HepG2 (cell line): ENCODE measurements around the gene ANKRD13D. TPM values are rescaled to one million over a fixed set of nuclear protein-coding genes. Genes with fewer than 3 reads are reported as not detected.

ENCODE experiments used
- ATAC-seq: fragments of 200-7000 bp; cut with Tn5 transposase; 3 replicates; pipeline ENCODE4 v1.9.1; 2020; ENCODE audit warnings: mild to moderate bottlenecking, moderate library complexity
- BruUV-seq: library from RNA; stranded (reverse); fragments of 400-500 nt; replicated peaks from 2 replicates; lab custom pipeline; 2021; lab: Mats Ljungman, UMichigan
- CTCF ChIA-PET: fragments of 300-600 bp; formaldehyde crosslinking; extraction: SDS; loops from one replicate; lab custom pipeline; 2021; ENCODE audit warnings: low total read pairs, inconsistent platforms, low intra/inter-chr PET ratio; lab: Yijun Ruan, JAX
- POLR2A ChIA-PET: fragments of 350-600 bp; sonication (Branson Sonifier 250); formaldehyde crosslinking; loops from one replicate; lab custom pipeline; 2020; ENCODE audit warnings: antibody characterized with exemption, inconsistent platforms; lab: Yijun Ruan, JAX
- DNase-seq: peaks from one replicate; pipeline ENCODE4 v3.0.0-alpha.2; 2015; ENCODE audit warnings: low spot score
- FAIRE-seq: peaks from 3 replicates; lab custom pipeline; 2011; peaks lifted over from hg19 to GRCh38; lab: Jason Lieb, UNC
- H2AFZ ChIP-seq: one replicate; pipeline ENCODE4 v1.6.1; 2011; ENCODE audit warnings: low read length, inconsistent platforms
- H3K27ac ChIP-seq: fragments of 300-600 bp; 3 replicates; pipeline ENCODE4 v1.8.0; 2011; ENCODE audit warnings: mixed run types, mild to moderate bottlenecking, mixed read lengths, low read length, inconsistent platforms; ENCODE audit not compliant: insufficient read depth; ENCODE audit errors: extremely low read length
- H3K27me3 ChIP-seq, 2 experiments: fragments of 200-600 bp in 1 of 2; 2 replicates in 1 of 2; 3 replicates in 1 of 2; pipeline versions ENCODE4 v1.6.0 to v1.8.0; 2011; ENCODE audit warnings: low read length in 2 of 2, mild to moderate bottlenecking in 2 of 2, moderate library complexity in 2 of 2, inconsistent platforms in 1 of 2; ENCODE audit not compliant: insufficient read depth in 2 of 2, control insufficient read depth in 1 of 2
- H3K36me3 ChIP-seq, 2 experiments: fragments of 200-600 bp in 1 of 2; replicated peaks in 1 of 2; 2 replicates in 1 of 2; 3 replicates in 1 of 2; pipeline versions ENCODE4 v1.5.1 to v1.8.0; 2011; ENCODE audit warnings: low read length in 2 of 2, inconsistent platforms in 1 of 2; ENCODE audit not compliant: insufficient read depth in 2 of 2, control insufficient read depth in 1 of 2
- H3K4me1 ChIP-seq: 2 replicates; pipeline ENCODE4 v1.5.1; 2012; ENCODE audit warnings: low read length, inconsistent platforms; ENCODE audit not compliant: insufficient read depth
- H3K4me2 ChIP-seq: 2 replicates; pipeline ENCODE4 v1.6.0; 2011; ENCODE audit warnings: low read depth, low read length, inconsistent platforms
- H3K4me3 ChIP-seq, 3 experiments: fragments of 200-600 bp in 1 of 3; sonication (generic), shearing (Covaris generic) in 1 of 3; replicated peaks in 1 of 3; 2 replicates each; pipeline ENCODE4 v1.5.1; 2011 to 2016; ENCODE audit warnings: low read length in 3 of 3, inconsistent platforms in 2 of 3, low read depth in 2 of 3, mild to moderate bottlenecking in 2 of 3, control low read depth in 1 of 3, mixed read lengths in 1 of 3; ENCODE audit not compliant: insufficient read depth in 1 of 3
- H3K79me2 ChIP-seq: one replicate; pipeline ENCODE4 v1.6.1; 2011; ENCODE audit warnings: low read length, inconsistent platforms; ENCODE audit not compliant: insufficient read depth
- H3K9ac ChIP-seq: 2 replicates; pipeline ENCODE4 v1.6.0; 2011; ENCODE audit warnings: mild to moderate bottlenecking, low read depth, low read length, inconsistent platforms; ENCODE audit not compliant: insufficient read depth
- H3K9me3 ChIP-seq: 2 replicates; pipeline ENCODE4 v1.5.1; 2012; ENCODE audit warnings: mild to moderate bottlenecking, low read length
- H4K20me1 ChIP-seq: 2 replicates; pipeline ENCODE4 v1.6.0; 2011; ENCODE audit warnings: inconsistent platforms, mild to moderate bottlenecking, low read length, moderate library complexity; ENCODE audit not compliant: insufficient read depth
- CEBPB ChIP-seq: IDR thresholded peaks from 2 replicates; pipeline ENCODE4 v1.6.1; 2011; ENCODE audit warnings: low read depth, low read length, improper control_type of control experiment, borderline replicate concordance
- EED ChIP-seq: sonication (generic); formaldehyde crosslinking; IDR thresholded peaks from 2 replicates; pipeline ENCODE4 v1.5.0; 2020; ENCODE audit warnings: mild to moderate bottlenecking, missing genetic modification reagents
- GABPB1 ChIP-seq: IDR thresholded peaks from 2 replicates; pipeline ENCODE4 v1.6.1; 2016; ENCODE audit warnings: mild to moderate bottlenecking, missing genetic modification reagents, moderate library complexity, missing compliant biosample characterization
- RBFOX2 ChIP-seq: fragments of 200-400 bp; formaldehyde crosslinking; IDR thresholded peaks from 2 replicates; pipeline ENCODE4 v1.6.1; 2017; ENCODE audit warnings: low read depth, mild to moderate bottlenecking, low read length
- REST ChIP-seq, 2 experiments: IDR thresholded peaks; 2 replicates each; pipeline ENCODE4 v1.6.1; 2011 to 2012; ENCODE audit warnings: low read length in 2 of 2, borderline replicate concordance in 1 of 2, low read depth in 1 of 2, mild to moderate bottlenecking in 1 of 2, moderate library complexity in 1 of 2
- ZNF124 ChIP-seq: sonication (generic); formaldehyde crosslinking; IDR thresholded peaks from 2 replicates; pipeline ENCODE4 v1.4.0; 2020; ENCODE audit warnings: missing genetic modification reagents
- ZNF136 ChIP-seq: sonication (generic); formaldehyde crosslinking; IDR thresholded peaks from 2 replicates; pipeline ENCODE4 v1.8.1; 2022; ENCODE audit warnings: low read depth, mild to moderate bottlenecking, moderate library complexity, missing genetic modification reagents
- ZNF160 ChIP-seq: sonication (generic); formaldehyde crosslinking; IDR thresholded peaks from 2 replicates; pipeline ENCODE4 v1.8.0; 2022; ENCODE audit warnings: mild to moderate bottlenecking, inconsistent platforms, missing genetic modification reagents
- ZNF33A ChIP-seq: sonication (generic); formaldehyde crosslinking; IDR thresholded peaks from 2 replicates; pipeline ENCODE4 v1.5.1; 2020; ENCODE audit warnings: missing genetic modification reagents, mild to moderate bottlenecking, moderate library complexity, borderline replicate concordance
- ZNF431 ChIP-seq: sonication (generic); formaldehyde crosslinking; IDR thresholded peaks from 2 replicates; pipeline ENCODE4 v1.9.0; 2022; ENCODE audit warnings: missing genetic modification reagents, low read depth, mild to moderate bottlenecking, borderline replicate concordance
- ZNF496 ChIP-seq: sonication (generic); formaldehyde crosslinking; IDR thresholded peaks from 2 replicates; pipeline ENCODE4 v1.8.1; 2023; ENCODE audit warnings: mild to moderate bottlenecking, moderate library complexity, missing genetic modification reagents; ENCODE audit not compliant: insufficient replicate concordance
- ZNF768 ChIP-seq: sonication (generic); formaldehyde crosslinking; IDR thresholded peaks from 2 replicates; pipeline ENCODE4 v1.4.0; 2020; ENCODE audit warnings: missing genetic modification reagents
- WGBS: methylation state at CpG from one replicate; pipeline ENCODE4 v1.1.6; 2017; ENCODE audit warnings: low lambda C conversion rate; 5-methylcytosine and 5-hydroxymethylcytosine counted together
- in situ Hi-C: cut with HindIII; loops from 2 replicates; pipeline ENCODE4 v1.10.0; 2017; ENCODE audit warnings: low pct_unique_long_range_greater_than_20kb; ENCODE audit not compliant: extremely low pct_ligation_motif_present
- intact Hi-C: fragments of 100-400 bp; cut with micrococcal nuclease; formaldehyde crosslinking; loops from one replicate; pipeline ENCODE4 v1.10.0; 2022; ENCODE audit not compliant: unreplicated experiment
- polyA plus RNA-seq, 8 experiments: library from polyadenylated mRNA; depleted of rRNA in 3 of 8; stranded (reverse) in 7 of 8; unstranded in 1 of 8; fragments of >200 nt; fragmentation: Illumina TruSeq in 4 of 8; extraction: Trizol in 4 of 8; gene quantifications; 2 replicates each; pipeline versions ENCODE4 v1.2.1 to v1.2.3, GENCODE V29; 2011 to 2016; ENCODE audit warnings: low read depth in 4 of 8, missing spikeins in 1 of 8, mixed read lengths in 1 of 8; ENCODE audit not compliant: insufficient read depth in 1 of 8
- total RNA-seq, 5 experiments: library from RNA; depleted of rRNA; stranded (reverse); fragments of >200 nt; fragmentation: Illumina TruSeq; extraction: Trizol; gene quantifications; 2 replicates each; pipeline ENCODE4 v1.2.3, GENCODE V29; 2016; ENCODE audit warnings: low read depth in 1 of 5

ANKRD13D gene
- total and polyA plus RNA-seq, 2 of the 13 experiments (the other 11 are each of a cell fraction or from before 2014, with no cell fraction given) = 18.6 to 27.3 TPM

GRCh38 chr11:67268962-67269268, 20.2 kb upstream of the ANKRD13D start:
- H3K4me3 ChIP-seq = no peak overlapping the region; a peak in 1 of 6 replicates
- ChIA-PET CTCF (no interaction called here), POLR2A (interaction anchor here (4.5 kb wide), 1 partner anchor 19 kb away, joined by 19 read pairs; the partner anchor contains the start of gene ANKRD13D)
- no peak for DNase-seq
- BruUV-seq = no TSS peak
- TF ChIP-seq ZNF160 (CRISPR knock-in tag) (no peak), RBFOX2 (peak; percentile 32; the same call in 1 of the 2 replicates), ZNF768 (CRISPR knock-in tag) (0 out of 2 replicates have a peak, but pooled peaks have one; percentile 8)
- TF ChIP-seq, all 625 proteins: peak for 2
- FAIRE-seq (no peak), ATAC-seq (no peak)
- H3K27ac ChIP-seq = no peak overlapping the region
- no peaks in the 10 kb centered on the region for H3K9me3 ChIP-seq
- in situ Hi-C loops (no loop called here), intact Hi-C loops (no loop called here)
- peaks cover 44% of the 10 kb centered on the region for H3K4me1 ChIP-seq
- peaks cover 66% of the 10 kb centered on the region for H3K79me2 ChIP-seq
- peaks cover 30% of the 10 kb centered on the region for H4K20me1 ChIP-seq
- H3K27me3 ChIP-seq = no peaks in the 10 kb centered on the region
- no peak overlapping the region; the same call in 1 of the 2 replicates for H3K4me2 ChIP-seq
- WGBS = 100% methylated on average over 11 of the region's 13 CpGs
- no peak overlapping the region for H2AFZ ChIP-seq
- H3K36me3 ChIP-seq = peaks cover 12 to 45% of the 10 kb centered on the region in 2 experiments
- no peak overlapping the region for H3K9ac ChIP-seq

GRCh38 chr11:67269401-67270255, 19.5 kb upstream of the ANKRD13D start:
- no peak for FAIRE-seq
- DNase-seq = no peak
- Histone ChIP-seq H3K36me3 (peaks cover 12 to 47% of the 10 kb centered on the region in 2 experiments), H4K20me1 (peaks cover 35% of the 10 kb centered on the region), H2AFZ (no peak overlapping the region), H3K4me1 (peaks cover 47% of the 10 kb centered on the region), H3K4me3 (no peak overlapping the region), H3K79me2 (peaks cover 68% of the 10 kb centered on the region), H3K27ac (no peak overlapping the region), H3K9me3 (no peaks in the 10 kb centered on the region), H3K9ac (0 out of 2 replicates have a peak overlapping the region, but pooled peaks have one; percentile 1), H3K4me2 (peak overlapping the region; percentile 2; the same call in 1 of the 2 replicates), H3K27me3 (no peaks in the 10 kb centered on the region)
- in situ Hi-C loops (no loop called here), intact Hi-C loops (no loop called here)
- 98% methylated on average over 5 of the region's 15 CpGs for WGBS
- ATAC-seq = no peak
- ChIA-PET CTCF (no interaction called here), POLR2A (interaction anchor here (4.5 kb wide), 1 partner anchor 19 kb away, joined by 19 read pairs; the partner anchor contains the start of gene ANKRD13D)
- BruUV-seq = no TSS peak
- TF ChIP-seq ZNF124 (CRISPR knock-in tag) (no peak), ZNF496 (CRISPR knock-in tag) (no peak), ZNF136 (CRISPR knock-in tag) (no peak), CEBPB (no peak), EED (CRISPR knock-in tag) (no peak), GABPB1 (no peak), REST (IDR thresholded peaks at IDR 0.05; ENCODE audit: borderline replicate concordance in 1 of 2, low read depth in 1 of 2, low read length in 2 of 2) (no peak), ZNF431 (CRISPR knock-in tag) (no peak), ZNF33A (CRISPR knock-in tag) (no peak)
